PFSK-1 (cell line): Measurements from ENCODE around the gene POGZ.

Experiments used
- FOXP2 ChIP-seq: optimal IDR thresholded peaks from 2 replicates; pipeline ENCODE3; 2011; ENCODE audit warnings: borderline replicate concordance, control low read depth, inconsistent platforms; ENCODE audit not compliant: insufficient read depth; ENCODE audit errors: extremely low read length, extremely low read depth
- POLR2AphosphoS5 ChIP-seq: IDR thresholded peaks from 2 replicates; pipeline ENCODE4 v1.6.1; 2012; ENCODE audit warnings: low read depth, mild to moderate bottlenecking, control low read depth, low read length, moderate library complexity
- REST ChIP-seq, 2 experiments: IDR thresholded peaks; 2 replicates each; pipeline versions ENCODE4 v1.6.1 to v1.8.0; 2011 to 2012; ENCODE audit warnings: low read depth in 2 of 2, low read length in 2 of 2, control low read depth in 1 of 2, inconsistent platforms in 1 of 2, mild to moderate bottlenecking in 1 of 2, moderate library complexity in 1 of 2; ENCODE audit not compliant: insufficient read depth in 1 of 2
- SIN3A ChIP-seq: IDR thresholded peaks from 2 replicates; pipeline ENCODE4 v1.6.1; 2012; ENCODE audit warnings: mild to moderate bottlenecking, low read length, moderate library complexity, borderline replicate concordance; ENCODE audit not compliant: insufficient read depth
- TAF1 ChIP-seq: IDR thresholded peaks from 2 replicates; pipeline ENCODE4 v1.6.1; 2012; ENCODE audit warnings: low read length, control low read depth, borderline replicate concordance; ENCODE audit not compliant: insufficient read depth

Gene POGZ

GRCh38 chr1:151369302-151369610, 90.0 kb downstream of the POGZ start:
- no peak for TF ChIP-seq TAF1
- TF ChIP-seq SIN3A: no peak
- TF ChIP-seq FOXP2: no peak
- no peak for TF ChIP-seq REST (IDR thresholded peaks at IDR 0.05; ENCODE audit: insufficient read depth in 1 of 2, low read depth in 2 of 2, low read length in 2 of 2)
- TF ChIP-seq POLR2AphosphoS5: no peak

GRCh38 chr1:151368393-151369301, 90.6 kb downstream of the POGZ start:
- TF ChIP-seq TAF1 (no peak), REST (IDR thresholded peaks at IDR 0.05; ENCODE audit: insufficient read depth in 1 of 2, low read depth in 2 of 2, low read length in 2 of 2) (no peak)

GRCh38 chr1:151367658-151368392, 91.5 kb downstream of the POGZ start:
- TF ChIP-seq REST (IDR thresholded peaks at IDR 0.05; ENCODE audit: insufficient read depth in 1 of 2, low read depth in 2 of 2, low read length in 2 of 2) (no peak), POLR2AphosphoS5 (no peak), TAF1 (no peak), FOXP2 (no peak), SIN3A (no peak)

DNA sequence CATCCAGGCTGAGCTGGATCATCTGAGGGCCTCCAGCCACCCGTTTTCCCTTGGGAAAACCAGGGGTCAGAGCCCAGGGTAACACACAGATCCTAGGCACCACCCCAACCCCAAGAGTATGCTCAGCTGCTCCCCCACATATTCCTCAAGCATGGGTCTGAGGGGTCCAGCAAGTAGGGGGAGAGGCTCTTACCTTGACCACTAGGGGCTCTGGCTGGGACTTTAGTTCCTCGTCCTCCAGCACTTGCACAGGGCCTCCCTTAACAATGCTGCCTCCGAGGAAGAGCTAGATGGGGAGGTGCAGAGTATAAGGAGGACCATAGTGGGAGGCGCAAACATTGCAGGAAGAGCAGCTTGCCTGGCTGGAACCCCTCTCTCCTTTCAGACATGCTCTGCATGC, 94.3 kb downstream of the POGZ start:
- TF ChIP-seq FOXP2 (no peak), REST (IDR thresholded peaks at IDR 0.05; ENCODE audit: insufficient read depth in 1 of 2, low read depth in 2 of 2, low read length in 2 of 2) (no peak), POLR2AphosphoS5 (no peak), SIN3A (no peak), TAF1 (no peak)
